Colonic mucosa (tissue), 4 donors: ENCODE measurements around the gene TUBG2. TPM values are rescaled to one million over a fixed set of nuclear protein-coding genes. Genes with fewer than 3 reads are reported as not detected.

ENCODE experiments used
- DNase-seq: peaks from one replicate; pipeline ENCODE4 v3.0.0-alpha.2; 2020
- H3K27ac ChIP-seq: fragments of 200-600 bp; one replicate; pipeline ENCODE4 v1.8.0; 2021
- H3K27me3 ChIP-seq: fragments of 200-600 bp; one replicate; pipeline ENCODE4 v1.8.0; 2021
- H3K36me3 ChIP-seq: fragments of 200-600 bp; one replicate; pipeline ENCODE4 v1.8.0; 2021
- H3K4me1 ChIP-seq: fragments of 200-600 bp; one replicate; pipeline ENCODE4 v1.8.0; 2021; ENCODE audit warnings: mild to moderate bottlenecking
- H3K4me3 ChIP-seq: fragments of 200-600 bp; one replicate; pipeline ENCODE4 v1.8.0; 2021
- H3K9ac ChIP-seq, 2 donors: one replicate each; pipeline ENCODE4 v1.7.0; 2013; ENCODE audit warnings: control low read depth in 2 of 2, low read depth in 2 of 2, low read length in 2 of 2
- H3K9me3 ChIP-seq: fragments of 200-600 bp; one replicate; pipeline ENCODE4 v1.8.0; 2021
- CTCF ChIP-seq: fragments of 200-600 bp; IDR thresholded peaks from one replicate; pipeline ENCODE4 v1.8.0; 2022; ENCODE audit warnings: antibody characterized with exemption, mild to moderate bottlenecking
- intact Hi-C: fragments of 100-400 bp; cut with DNase I; formaldehyde crosslinking; loops from one replicate; pipeline ENCODE4 v1.14.1; 2022
- total RNA-seq, 2 donors: library from RNA; stranded (reverse); fragmentation: NEBNext Ultra II Directional in 1 of 2; extraction: Animal tissue kit (Norgen Biotek cat#: 25700) in 1 of 2; gene quantifications; one replicate each; pipeline ENCODE4 v1.2.1, GENCODE V29; 2021
- donor health status: healthy.
- donor health status: DM: no; HTN: no; CAD: no.
- donor health status: DM: no; HTN: no; CAD: no.

The TUBG2 gene
- total RNA-seq, 2 donors from 2014 or later = 5.6 to 7.7 TPM

- TF ChIP-seq CTCF = no peak
- H3K9ac ChIP-seq = no peak overlapping the region
- H3K27ac ChIP-seq = no peak overlapping the region
- H3K9me3 ChIP-seq = no peaks in the 10 kb centered on the region
- no peak for DNase-seq
- no peaks in the 10 kb centered on the region for H3K27me3 ChIP-seq
- no peaks in the 10 kb centered on the region for H3K36me3 ChIP-seq
- no peaks in the 10 kb centered on the region for H3K4me1 ChIP-seq
- intact Hi-C loops = no loop called here
- H3K4me3 ChIP-seq = no peak overlapping the region
These were observed 32.0 kb downstream of the TUBG2 start for GRCh38 chr17:42691021-42691545.

DNA sequence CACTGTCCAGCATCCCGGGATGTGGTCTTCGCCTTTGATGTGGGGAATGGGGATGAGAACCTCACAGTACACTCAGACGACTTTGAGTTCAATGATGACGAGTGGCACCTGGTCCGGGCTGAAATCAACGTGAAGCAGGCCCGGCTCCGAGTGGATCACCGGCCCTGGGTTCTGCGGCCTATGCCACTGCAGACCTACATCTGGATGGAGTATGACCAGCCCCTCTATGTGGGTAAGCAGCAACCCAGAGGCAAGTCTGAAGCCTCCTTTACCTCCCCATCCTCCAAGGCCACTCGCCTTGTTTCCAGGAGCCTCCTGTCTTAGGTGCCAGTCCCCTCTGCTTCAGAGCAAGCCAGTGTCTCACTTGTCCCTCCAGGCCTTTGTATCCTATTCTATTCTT lies 33.4 kb downstream of the TUBG2 start:
- H3K9ac ChIP-seq = no peak overlapping the region
- no peak for TF ChIP-seq CTCF
- no peaks in the 10 kb centered on the region for H3K4me1 ChIP-seq
- H3K4me3 ChIP-seq = no peak overlapping the region
- intact Hi-C loops = no loop called here
- no peaks in the 10 kb centered on the region for H3K27me3 ChIP-seq
- H3K27ac ChIP-seq = no peak overlapping the region
- no peak for DNase-seq
- no peaks in the 10 kb centered on the region for H3K9me3 ChIP-seq
- H3K36me3 ChIP-seq = no peaks in the 10 kb centered on the region

- TF ChIP-seq CTCF = no peak
- H3K36me3 ChIP-seq = no peaks in the 10 kb centered on the region
These were observed 35.4 kb downstream of the TUBG2 start for GRCh38 chr17:42694524-42694923.

DNA sequence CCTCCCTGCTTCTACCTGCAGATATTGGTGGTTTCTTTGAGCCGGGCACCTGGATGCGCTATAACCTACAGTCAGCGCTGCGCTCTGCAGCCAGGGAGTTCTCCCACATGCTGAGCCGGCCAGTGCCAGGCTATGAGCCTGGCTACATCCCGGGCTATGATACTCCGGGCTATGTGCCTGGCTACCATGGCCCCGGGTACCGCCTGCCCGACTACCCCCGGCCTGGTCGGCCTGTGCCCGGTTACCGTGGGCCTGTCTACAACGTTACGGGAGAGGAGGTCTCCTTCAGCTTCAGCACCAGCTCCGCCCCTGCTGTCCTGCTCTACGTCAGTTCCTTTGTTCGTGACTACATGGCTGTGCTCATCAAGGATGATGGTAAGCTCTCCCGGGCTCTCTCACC lies 36.4 kb downstream of the TUBG2 start:
- intact Hi-C loops = no loop called here
- Histone ChIP-seq H3K9me3 (no peaks in the 10 kb centered on the region), H3K27ac (no peak overlapping the region), H3K9ac (no peak overlapping the region), H3K36me3 (no peaks in the 10 kb centered on the region), H3K4me3 (no peak overlapping the region), H3K27me3 (no peaks in the 10 kb centered on the region), H3K4me1 (no peaks in the 10 kb centered on the region)
- DNase-seq = no peak
- no peak for TF ChIP-seq CTCF

More at GRCh38 chr17:42694524-42694923, 35.4 kb downstream of the TUBG2 start:
- Histone ChIP-seq H3K9me3 (no peaks in the 10 kb centered on the region), H3K4me1 (no peaks in the 10 kb centered on the region), H3K4me3 (no peak overlapping the region), H3K9ac (no peak overlapping the region), H3K27ac (no peak overlapping the region), H3K27me3 (no peaks in the 10 kb centered on the region)
- no peak for DNase-seq
- intact Hi-C loops = no loop called here

- H3K4me3 ChIP-seq = no peak overlapping the region
- H3K27ac ChIP-seq = no peak overlapping the region
- no peaks in the 10 kb centered on the region for H3K27me3 ChIP-seq
- H3K9me3 ChIP-seq = no peaks in the 10 kb centered on the region
- H3K9ac ChIP-seq = no peak overlapping the region
- no peaks in the 10 kb centered on the region for H3K4me1 ChIP-seq
- no peak for TF ChIP-seq CTCF
- no peak for DNase-seq
- intact Hi-C loops = no loop called here
- H3K36me3 ChIP-seq = no peaks in the 10 kb centered on the region
These were observed 38.2 kb downstream of the TUBG2 start for GRCh38 chr17:42697108-42697811.
